Bone marrow (tissue), 2 donors: ENCODE data around the gene HYAL3.
"Not testable (repeated sequence)": the region's sequence is repeated elsewhere in the genome, so short reads cannot be mapped to it uniquely, and the experiment has no call there.

ENCODE experiments used
- DNase-seq, 2 donors: peaks; one replicate each; lab custom pipeline; 2025; lab: John Stamatoyannopoulos, UW

The HYAL3 gene

DNA sequence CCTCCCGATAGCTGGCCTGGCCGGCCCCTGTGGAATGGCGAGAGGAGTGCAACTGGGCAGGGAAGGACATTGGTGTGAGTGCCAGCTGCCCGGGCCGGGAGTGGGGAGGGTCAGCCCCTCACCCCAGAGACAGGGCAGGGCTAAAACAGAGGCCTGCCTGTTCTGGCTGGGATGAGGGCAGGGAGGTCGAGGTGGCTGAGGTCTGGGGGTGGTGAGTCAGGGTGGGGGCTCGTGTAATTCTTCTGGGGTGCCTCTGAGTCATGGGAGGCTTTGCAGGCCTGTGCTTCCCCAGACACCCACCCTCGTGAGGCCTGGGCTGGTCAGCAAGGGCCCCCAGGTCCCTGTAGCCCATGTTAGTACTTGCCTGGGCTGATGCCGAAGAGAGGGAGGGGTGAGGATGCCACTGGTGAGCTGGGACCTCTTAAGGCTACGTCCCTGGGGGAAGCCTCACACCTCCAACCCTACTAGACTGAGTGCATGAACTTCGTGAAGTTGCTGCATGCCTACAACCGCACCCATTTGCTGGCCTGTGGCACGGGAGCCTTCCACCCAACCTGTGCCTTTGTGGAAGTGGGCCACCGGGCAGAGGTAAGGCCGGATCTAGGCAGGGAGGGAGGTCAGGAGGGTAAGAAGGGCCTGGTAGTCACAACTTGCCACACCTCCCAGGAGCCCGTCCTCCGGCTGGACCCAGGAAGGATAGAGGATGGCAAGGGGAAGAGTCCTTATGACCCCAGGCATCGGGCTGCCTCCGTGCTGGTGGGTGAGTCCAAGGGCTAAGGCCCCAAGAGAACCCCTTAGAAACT is 28.6 kb downstream of the HYAL3 start:
- DNase-seq = no peak

GRCh38 chr3:50269977-50270413 is 29.2 kb downstream of the HYAL3 start:
- no peak for DNase-seq

DNA sequence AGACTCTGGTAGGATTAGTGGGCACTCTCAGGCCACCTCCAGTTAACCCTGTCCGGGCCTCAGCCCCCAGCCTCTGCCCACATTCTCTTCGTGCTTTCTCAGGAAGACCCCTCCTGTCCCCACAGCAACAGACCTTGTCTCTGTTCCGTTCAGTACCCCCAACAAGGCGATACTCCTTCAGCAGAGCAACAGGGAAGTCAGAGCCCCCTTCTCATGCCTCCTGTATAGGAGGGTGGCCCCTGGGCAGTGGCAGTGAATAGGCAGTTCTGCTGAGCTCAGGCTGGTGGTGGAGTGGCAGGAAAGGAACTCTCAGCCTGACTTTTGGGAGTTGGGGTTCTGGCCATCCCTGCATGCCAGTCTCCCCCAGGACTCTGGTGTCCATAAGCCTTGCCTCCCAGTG is 29.7 kb downstream of the HYAL3 start:
- DNase-seq = no peak

DNA sequence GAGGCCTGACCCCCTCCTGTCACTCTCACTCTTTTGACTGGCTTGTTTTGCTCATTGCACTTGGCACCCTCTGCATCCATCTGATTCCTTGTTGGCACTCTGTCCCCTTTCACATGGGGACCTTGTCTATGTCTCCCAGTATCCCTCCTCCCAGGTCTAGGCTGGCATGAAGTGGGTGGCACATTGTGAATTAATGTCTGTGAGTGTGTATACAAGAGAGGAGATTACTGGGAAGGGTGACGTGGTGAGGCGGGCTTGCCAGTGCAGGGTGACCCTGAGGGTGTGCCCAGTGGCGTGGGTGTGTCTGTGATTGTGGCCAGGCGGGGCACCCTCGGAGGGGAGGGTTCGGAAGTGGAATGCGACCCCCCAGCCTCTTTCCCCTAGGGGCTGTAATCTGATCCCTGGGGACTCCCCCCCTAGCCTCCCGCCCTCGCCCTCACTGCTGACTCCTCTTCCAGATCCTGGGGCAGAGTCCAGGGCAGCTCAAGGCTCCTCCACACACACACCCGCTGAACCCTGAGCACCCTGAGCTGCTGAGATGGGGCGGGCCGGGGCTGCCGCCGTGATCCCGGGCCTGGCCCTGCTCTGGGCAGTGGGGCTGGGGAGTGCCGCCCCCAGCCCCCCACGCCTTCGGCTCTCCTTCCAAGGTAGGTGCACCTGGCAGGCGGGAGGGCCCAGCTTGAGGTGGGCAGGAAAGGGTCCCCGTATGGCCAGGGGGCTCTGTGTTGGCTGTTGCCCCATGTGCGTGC is 30.3 kb downstream of the HYAL3 start, which contains the start of gene SEMA3B:
SEMA3B (plus strand) TSS at position 445 of the 749 bp plus-strand sequence; CDS start at position 539, 94 bp downstream.
- no peak for DNase-seq

DNA sequence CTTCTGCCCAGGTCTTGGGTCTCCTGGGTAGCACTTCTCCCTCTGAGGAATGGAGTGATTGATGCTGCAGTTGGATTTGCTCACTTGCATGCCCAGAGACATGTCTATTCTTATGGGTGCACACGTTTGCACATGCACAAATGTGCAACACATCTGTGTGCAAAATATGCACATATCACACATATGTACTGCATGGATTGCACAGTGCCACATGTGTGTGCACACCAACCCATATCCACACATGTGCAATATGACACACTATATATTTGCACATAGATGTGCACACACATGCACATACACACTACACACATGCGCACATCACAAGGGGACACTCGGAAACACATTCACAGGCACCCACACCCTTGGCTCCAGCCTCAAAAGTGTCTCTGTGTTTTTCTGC is 30.9 kb downstream of the HYAL3 start:
- no peak for DNase-seq

GRCh38 chr3:50267280-50267913 is 31.8 kb downstream of the HYAL3 start:
- DNase-seq = no peak

GRCh38 chr3:50266836-50267235 is 32.4 kb downstream of the HYAL3 start:
- no peak for DNase-seq

DNA sequence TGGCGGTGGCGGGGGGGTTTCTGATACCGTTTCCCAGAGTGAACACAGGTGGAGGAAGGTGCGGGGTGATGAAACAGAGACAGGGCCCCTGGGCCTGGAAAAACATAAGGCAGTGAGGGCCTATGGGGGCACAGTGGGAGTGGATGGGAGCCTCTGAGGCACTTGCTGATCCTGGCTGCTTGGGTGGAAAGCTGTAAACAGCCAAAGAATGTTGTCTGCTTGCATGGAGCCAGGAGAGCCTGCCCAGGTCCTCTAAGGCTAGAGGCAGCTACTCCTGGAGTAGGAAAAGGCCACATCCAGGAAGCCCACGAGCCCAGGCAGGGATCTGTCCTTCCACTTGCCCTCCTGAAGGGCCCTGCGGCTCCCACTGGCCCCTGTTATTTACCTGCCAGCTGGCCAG is 33.2 kb downstream of the HYAL3 start:
- DNase-seq = no peak

DNA sequence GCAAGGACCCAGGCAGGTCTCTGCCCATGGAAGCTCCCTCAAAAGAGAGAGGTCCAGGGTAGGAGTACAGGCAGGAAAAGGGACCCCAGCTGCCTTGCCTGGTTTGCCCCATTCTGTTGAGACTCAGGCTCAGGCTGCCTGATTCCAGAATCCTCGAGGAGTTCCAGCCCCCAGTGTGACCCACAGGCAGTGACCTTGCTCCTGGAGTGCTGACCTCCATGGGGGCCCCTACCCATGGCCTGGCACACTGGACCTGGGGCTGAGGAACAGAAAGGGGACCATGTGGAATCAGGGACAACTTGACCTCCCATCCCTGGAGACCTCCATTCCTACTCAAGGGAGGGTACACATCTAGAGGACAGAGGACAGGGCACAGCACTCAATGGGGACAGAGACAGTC is 33.6 kb downstream of the HYAL3 start:
- DNase-seq = no peak

- DNase-seq = no peak
Observed at GRCh38 chr3:50264964-50265485, 34.2 kb downstream of the HYAL3 start.

DNA sequence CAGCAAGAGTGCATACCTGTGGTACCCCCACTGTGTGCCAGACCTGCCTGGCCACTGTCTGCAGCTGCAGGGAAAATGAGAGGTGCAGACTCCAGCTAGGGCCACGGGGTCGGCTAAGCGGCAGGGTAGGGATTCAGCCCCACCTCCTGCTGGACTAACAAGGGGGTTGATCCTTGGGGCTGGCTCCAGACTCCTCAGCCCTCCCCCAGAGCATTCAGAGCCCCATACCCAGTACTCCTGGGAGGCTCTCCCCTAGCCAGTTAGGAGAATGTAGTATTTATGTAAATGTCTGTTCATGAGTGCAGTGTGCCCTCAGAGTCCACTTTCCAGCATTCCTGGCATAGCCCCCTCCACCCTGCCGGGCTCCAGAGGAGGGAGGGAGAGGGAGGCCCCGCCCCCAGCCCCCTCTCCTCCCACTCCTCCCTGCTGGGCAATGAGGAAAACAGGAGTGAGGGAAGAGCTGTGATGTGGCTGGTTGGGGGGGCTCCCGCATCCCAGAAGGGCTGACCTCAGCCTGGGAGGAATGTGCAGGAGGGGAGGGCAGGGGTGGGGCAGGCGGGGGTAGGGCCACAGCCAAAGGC is 34.7 kb downstream of the HYAL3 start:
- no peak for DNase-seq

- DNase-seq = no peak
Observed at GRCh38 chr3:50263478-50264382, 35.5 kb downstream of the HYAL3 start.

DNA sequence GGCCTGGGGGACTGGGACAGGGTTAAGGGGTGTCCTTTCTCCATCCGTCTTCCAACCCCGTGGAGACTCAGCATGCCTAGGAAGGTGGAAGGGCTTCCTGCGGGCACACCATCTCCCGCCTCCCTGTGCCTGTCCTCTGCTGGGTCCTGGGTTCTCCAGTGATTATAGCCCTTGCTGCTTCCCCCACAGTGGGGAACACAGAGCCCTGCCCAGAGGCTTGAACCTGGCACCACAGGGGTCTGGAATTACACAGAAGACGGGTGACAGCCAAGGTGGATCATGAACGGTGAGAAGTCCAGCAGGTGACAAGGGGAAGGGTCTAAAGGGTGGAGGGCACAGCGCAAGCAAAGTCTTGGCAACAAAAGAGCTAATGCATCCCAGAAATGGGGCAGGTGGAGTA is 36.4 kb downstream of the HYAL3 start:
- no peak for DNase-seq

DNA sequence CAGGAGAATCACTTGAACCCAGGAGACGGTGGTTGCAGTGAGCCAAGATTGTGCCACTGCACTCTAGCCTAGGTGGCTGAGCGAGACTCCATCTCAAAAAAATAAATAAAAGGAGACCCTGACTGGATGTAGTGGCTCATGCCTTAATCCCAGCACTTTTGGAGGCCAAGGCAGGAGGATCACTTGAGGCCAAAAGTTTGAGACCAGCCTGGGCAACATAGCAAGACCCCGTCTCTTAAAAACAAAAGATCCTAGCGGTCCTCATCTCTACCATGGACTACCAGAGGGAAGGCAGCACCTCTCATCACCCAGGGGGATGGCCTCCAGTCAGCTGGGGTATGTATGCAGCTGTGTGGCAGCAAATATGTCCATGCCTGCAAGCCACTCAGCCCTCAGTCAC is 37.0 kb downstream of the HYAL3 start:
- not testable (repeated sequence) for DNase-seq

DNA sequence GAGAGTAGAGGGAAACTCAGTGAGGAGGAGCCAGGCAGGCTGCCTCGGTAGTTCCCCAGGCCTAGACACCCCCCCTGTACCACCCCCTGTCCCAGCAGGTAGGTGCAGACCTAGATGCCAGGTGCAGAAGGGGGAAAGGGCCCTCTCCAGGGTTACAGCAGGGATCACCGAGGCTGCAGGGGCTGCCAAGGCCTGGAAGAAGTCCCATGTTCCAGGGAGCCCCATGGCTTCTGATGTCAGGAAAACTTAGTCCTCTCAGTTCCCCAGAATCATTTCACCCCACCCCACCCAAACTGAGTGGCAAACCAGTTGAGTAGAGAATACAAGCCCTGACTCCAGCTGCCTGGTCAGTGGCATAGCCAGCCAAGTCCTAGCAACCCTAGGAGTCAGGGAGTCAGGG is 37.7 kb downstream of the HYAL3 start:
- no peak for DNase-seq

- DNase-seq = no peak
Observed at GRCh38 chr3:50260942-50261441, 38.2 kb downstream of the HYAL3 start.

GRCh38 chr3:50260027-50260941 is 38.9 kb downstream of the HYAL3 start:
- peak; percentile 32 to 79 for DNase-seq

DNA sequence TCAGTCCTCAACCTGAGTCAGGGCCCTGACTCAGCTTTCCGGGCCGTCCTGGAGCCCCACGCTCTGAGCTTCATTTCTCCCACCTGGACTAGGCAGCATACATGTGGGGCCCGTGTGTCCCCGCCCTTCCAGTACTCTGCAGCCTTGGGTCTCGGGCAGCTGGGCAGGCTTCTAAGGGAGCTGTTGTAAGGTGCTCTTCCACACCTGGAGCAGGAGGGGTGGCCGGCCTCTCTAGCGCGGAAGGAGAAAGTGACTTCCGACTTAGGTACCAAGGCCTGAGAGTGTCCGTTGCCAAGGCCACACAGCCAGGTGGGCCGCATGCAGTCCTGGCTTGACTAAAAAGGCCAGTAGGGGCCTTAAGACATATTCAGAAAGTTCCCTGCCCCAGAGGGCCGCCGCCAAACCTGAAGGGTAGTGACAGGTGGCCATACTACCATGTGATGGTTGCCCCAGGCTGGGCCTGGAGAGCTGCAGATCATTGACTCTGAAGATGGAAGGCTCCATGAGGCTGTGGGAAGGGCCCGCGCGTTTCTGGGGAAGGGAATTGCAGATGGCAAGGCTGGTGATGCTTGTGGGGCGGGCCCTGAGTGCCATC is 39.7 kb downstream of the HYAL3 start:
- no peak for DNase-seq

DNA sequence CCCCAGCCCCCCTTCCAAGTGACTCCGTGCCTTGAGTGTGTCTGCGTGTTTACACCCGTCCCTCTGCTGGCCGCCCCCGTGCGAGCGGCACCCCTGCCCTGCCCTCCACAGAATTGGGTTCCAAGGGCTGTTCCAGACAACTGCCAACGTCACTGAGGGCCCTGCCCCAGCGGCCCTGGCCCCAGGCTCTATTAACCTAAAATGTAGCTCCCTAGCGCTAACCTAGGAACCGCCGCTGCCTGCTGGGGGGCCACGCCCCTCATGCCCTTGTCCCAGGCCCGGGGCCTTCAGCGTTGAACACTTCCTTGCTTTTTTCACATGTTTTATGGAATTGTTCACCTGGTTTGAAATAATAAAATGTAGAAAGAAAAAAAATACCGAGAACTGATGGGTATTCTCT is 40.2 kb downstream of the HYAL3 start:
- no peak for DNase-seq
